ENCODE data around the gene STUM. TPM values are rescaled to one million over a fixed set of nuclear protein-coding genes. Genes with fewer than 3 reads are reported as not detected.

STUM gene
- total RNA-seq, 4 donors from 2014 or later: 0.92 to 1.9 (median 1.0) TPM

DNA sequence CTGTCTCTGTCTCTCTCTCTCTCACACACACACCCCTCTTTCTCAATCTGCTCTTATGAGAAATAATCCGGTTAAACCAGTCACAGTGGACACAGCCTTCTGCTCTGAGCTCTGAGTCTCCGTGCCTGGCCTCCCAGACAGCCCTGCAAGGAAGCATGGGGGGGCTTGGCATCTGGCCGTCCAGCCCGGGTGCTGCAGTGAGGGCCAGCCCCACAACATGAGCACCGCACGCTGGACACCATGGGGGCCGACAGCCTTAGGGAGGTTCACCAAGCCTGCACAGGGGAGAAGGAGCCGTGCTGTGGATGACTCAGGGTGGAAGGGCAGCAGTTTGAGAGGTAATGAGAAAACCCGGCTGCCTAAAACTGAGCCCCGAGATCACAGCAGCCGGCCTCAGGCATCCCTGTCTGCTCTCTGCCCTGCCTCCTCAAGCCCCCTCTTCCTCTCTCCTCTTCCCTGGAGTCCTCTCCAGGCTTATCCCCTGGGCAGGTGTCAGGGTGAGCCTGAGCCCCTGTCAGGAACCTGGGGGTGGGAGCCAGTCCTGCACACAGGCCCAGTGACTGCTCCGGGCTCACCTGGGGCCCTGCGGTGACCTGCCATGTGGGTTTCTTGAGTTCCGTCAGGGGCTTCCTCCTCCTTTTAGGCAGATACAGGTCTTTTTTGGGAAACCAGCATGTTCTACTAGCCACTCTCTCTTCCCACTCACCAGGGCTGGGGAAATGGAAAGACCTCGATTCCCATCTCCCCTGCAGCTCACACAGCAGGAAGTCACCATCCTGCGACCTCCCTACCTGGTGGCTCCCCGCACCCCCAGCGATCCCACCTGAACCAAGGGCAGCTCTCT is 97.7 kb downstream of the STUM start:
- intact Hi-C loops (cut with DNase I; ENCODE audit: low total_unique reads) (no loop called here), in situ Hi-C loops (cut with MboI; ENCODE audit: low sequenced_read_pairs in 4 of 4) (loop anchor here in 1 of 4 donors (25.0 kb wide), 1 partner anchor 791 kb away; no protein-coding TSS in a partner anchor)
- H3K4me1 ChIP-seq: peaks cover 19 to 29% of the 10 kb centered on the region in 2 donors
- peak in 1 of 2 donors; percentile 22 for ATAC-seq
- no peak for DNase-seq
- H3K27ac ChIP-seq: peak overlapping the region; percentile 34 to 62 (median 52)
- H3K4me3 ChIP-seq: no peak overlapping the region
- H3K27me3 ChIP-seq: no peaks in the 10 kb centered on the region
- no peaks in the 10 kb centered on the region for H3K9me3 ChIP-seq
- TF ChIP-seq, protein P1, sequence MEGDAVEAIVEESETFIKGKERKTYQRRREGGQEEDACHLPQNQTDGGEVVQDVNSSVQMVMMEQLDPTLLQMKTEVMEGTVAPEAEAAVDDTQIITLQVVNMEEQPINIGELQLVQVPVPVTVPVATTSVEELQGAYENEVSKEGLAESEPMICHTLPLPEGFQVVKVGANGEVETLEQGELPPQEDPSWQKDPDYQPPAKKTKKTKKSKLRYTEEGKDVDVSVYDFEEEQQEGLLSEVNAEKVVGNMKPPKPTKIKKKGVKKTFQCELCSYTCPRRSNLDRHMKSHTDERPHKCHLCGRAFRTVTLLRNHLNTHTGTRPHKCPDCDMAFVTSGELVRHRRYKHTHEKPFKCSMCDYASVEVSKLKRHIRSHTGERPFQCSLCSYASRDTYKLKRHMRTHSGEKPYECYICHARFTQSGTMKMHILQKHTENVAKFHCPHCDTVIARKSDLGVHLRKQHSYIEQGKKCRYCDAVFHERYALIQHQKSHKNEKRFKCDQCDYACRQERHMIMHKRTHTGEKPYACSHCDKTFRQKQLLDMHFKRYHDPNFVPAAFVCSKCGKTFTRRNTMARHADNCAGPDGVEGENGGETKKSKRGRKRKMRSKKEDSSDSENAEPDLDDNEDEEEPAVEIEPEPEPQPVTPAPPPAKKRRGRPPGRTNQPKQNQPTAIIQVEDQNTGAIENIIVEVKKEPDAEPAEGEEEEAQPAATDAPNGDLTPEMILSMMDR (IDR thresholded peaks at IDR 0.05 in 4 of 5, conservative IDR thresholded peaks at IDR 0.05 in 1 of 5): no peak
- no peak for TF ChIP-seq POLR2A (IDR thresholded peaks at IDR 0.05)
- peaks cover 0 to 8% of the 10 kb centered on the region in 2 donors for H3K36me3 ChIP-seq

DNA sequence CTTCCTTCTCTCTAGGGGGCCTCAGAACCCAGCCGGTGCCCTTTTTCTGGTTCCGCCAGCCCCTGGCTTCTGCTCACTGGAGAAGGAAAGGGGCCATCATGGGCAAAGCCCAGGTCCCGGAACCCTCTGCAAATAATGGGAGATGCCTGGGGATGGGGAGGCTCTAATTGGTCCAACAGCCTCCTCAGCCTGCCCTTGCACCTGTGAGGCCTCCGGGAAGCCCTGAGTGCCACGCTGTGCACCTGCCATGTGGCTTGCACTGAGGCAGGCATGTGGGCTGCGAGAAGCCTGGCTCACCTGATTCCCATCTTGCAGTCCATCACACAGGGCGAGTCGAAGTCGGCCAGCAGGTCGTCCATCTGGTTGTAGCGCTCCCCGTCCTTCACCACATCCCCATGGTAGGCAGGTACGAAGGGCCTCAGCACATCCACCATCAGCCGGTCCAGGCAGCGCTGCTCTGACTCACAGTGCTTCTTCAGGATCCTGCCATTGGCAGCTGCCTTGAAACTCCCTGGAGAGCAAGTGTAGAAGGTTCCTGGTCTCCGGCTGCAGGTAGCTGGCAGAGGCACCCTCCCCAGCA is 98.4 kb downstream of the STUM start:
- in situ Hi-C loops (cut with MboI; ENCODE audit: low sequenced_read_pairs in 4 of 4) (loop anchor here in 1 of 4 donors (25.0 kb wide), 1 partner anchor 790 kb away; no protein-coding TSS in a partner anchor), intact Hi-C loops (cut with DNase I; ENCODE audit: low total_unique reads) (no loop called here)
- DNase-seq: no peak
- H3K27ac ChIP-seq: peak overlapping the region in 2 of 4 donors; percentile 29 to 62
- H3K4me1 ChIP-seq: peaks cover 19 to 29% of the 10 kb centered on the region in 2 donors
- H3K4me3 ChIP-seq: no peak overlapping the region
- no peak for ATAC-seq
- H3K36me3 ChIP-seq: peaks cover 0 to 8% of the 10 kb centered on the region in 2 donors
- no peaks in the 10 kb centered on the region for H3K9me3 ChIP-seq
- TF ChIP-seq, protein P1 (IDR thresholded peaks at IDR 0.05 in 4 of 5, conservative IDR thresholded peaks at IDR 0.05 in 1 of 5): no peak
- TF ChIP-seq POLR2A (IDR thresholded peaks at IDR 0.05): no peak
- no peaks in the 10 kb centered on the region for H3K27me3 ChIP-seq

DNA sequence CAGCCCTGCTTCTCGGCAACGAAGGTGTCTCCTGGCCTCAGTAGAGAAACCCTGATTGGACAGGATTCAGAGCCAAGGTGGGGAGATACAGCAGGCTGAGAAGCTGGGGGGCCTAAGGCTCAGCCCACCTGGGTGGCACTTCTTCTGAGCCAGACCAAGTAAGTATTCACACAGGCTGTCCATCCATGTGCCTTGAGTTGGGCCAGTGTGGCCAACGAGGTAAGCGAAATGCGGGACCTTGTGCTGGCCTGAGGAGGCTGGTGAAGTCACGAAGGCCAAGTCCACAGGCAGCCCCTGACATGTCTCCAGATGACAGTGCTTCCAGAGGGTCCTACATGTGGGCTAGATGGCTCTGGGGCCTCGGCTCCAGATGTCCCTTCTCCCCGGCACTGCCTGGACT is 99.2 kb downstream of the STUM start:
- ATAC-seq (no peak), DNase-seq (no peak)
- Histone ChIP-seq H3K4me1 (peaks cover 19 to 29% of the 10 kb centered on the region in 2 donors), H3K27ac (peak overlapping the region in 1 of 4 donors; percentile 29), H3K4me3 (no peak overlapping the region), H3K9me3 (no peaks in the 10 kb centered on the region), H3K27me3 (no peaks in the 10 kb centered on the region), H3K36me3 (peaks cover 0 to 8% of the 10 kb centered on the region in 2 donors)
- TF ChIP-seq, protein P1 (IDR thresholded peaks at IDR 0.05 in 4 of 5, conservative IDR thresholded peaks at IDR 0.05 in 1 of 5): no peak
- no peak for TF ChIP-seq POLR2A (IDR thresholded peaks at IDR 0.05)
- in situ Hi-C loops (cut with MboI; ENCODE audit: low sequenced_read_pairs in 4 of 4): loop anchor here in 1 of 4 donors (25.0 kb wide), 1 partner anchor 790 kb away; no protein-coding TSS in a partner anchor
- intact Hi-C loops (cut with DNase I; ENCODE audit: low total_unique reads): no loop called here

DNA sequence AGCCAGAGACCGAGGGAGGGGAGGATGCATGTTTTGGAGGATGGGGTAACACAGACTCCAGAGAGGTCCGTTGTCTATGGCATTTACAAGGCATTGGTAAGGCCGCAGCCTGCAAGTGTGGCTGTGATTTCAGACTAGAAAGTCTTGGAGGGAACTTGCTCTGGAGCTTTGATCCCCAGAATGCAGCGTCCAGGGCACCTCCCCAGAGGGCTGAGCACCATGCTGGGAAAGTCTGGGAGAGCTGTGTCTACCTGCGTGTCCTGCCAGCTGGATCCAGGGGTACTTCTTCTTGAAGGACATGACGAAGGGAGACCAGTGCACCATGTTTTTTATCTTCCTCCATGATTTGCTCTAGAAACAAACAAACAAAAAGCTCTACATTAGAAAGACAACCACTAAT is 99.9 kb downstream of the STUM start:
- H3K36me3 ChIP-seq: peaks cover 0 to 8% of the 10 kb centered on the region in 2 donors
- DNase-seq (no peak), ATAC-seq (no peak)
- H3K4me1 ChIP-seq: peaks cover 23 to 34% of the 10 kb centered on the region in 2 donors
- H3K9me3 ChIP-seq: no peaks in the 10 kb centered on the region
- in situ Hi-C loops (cut with MboI; ENCODE audit: low sequenced_read_pairs in 4 of 4) (loop anchor here in 1 of 4 donors (25.0 kb wide), 1 partner anchor 789 kb away; no protein-coding TSS in a partner anchor), intact Hi-C loops (cut with DNase I; ENCODE audit: low total_unique reads) (no loop called here)
- no peak overlapping the region for H3K4me3 ChIP-seq
- H3K27me3 ChIP-seq: no peaks in the 10 kb centered on the region
- H3K27ac ChIP-seq: no peak overlapping the region
- no peak for TF ChIP-seq POLR2A (IDR thresholded peaks at IDR 0.05)

DNA sequence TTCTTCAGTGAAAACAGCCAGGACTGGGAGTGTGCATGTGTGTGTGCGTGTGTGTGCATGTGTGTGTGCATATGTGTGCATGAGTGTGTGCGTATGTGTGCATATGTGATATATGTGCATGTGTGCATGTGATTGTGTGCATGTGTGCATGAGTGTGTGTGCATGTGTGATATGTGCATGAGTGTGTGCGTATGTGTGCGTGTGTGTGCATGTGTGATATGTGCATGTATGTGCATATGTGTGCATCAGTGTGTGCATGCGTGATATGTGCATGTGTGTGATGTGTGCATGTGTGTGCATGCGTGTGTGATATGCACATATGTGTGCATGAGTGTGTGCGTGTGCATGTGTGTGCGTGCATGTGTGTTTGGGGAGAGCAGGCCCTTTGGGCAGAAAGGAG is 100.7 kb downstream of the STUM start:
- H3K4me1 ChIP-seq: peaks cover 31 to 39% of the 10 kb centered on the region in 2 donors
- no peaks in the 10 kb centered on the region for H3K9me3 ChIP-seq
- DNase-seq (no peak), ATAC-seq (no peak)
- intact Hi-C loops (cut with DNase I; ENCODE audit: low total_unique reads) (no loop called here), in situ Hi-C loops (cut with MboI; ENCODE audit: low sequenced_read_pairs in 4 of 4) (loop anchor here in 1 of 4 donors (25.0 kb wide), 1 partner anchor 788 kb away; no protein-coding TSS in a partner anchor)
- peaks cover 0 to 8% of the 10 kb centered on the region in 2 donors for H3K36me3 ChIP-seq
- H3K27ac ChIP-seq: no peak overlapping the region
- TF ChIP-seq, protein P1 (IDR thresholded peaks at IDR 0.05 in 4 of 5, conservative IDR thresholded peaks at IDR 0.05 in 1 of 5): no peak
- no peak for TF ChIP-seq POLR2A (IDR thresholded peaks at IDR 0.05)
- H3K4me3 ChIP-seq: no peak overlapping the region
- no peaks in the 10 kb centered on the region for H3K27me3 ChIP-seq

Data from gastrocnemius medialis (tissue), 4 donors.